GM19452 (cell line): ENCODE results near the gene GSTT2.

Source experiments
- ATAC-seq: cut with Tn5 transposase; IDR thresholded peaks from one replicate; pipeline ENCODE4 v1.9.1; 2021; ENCODE audit not compliant: unreplicated experiment

The GSTT2 gene

GRCh38 chr22:24008381-24009226 lies 28.7 kb downstream of the GSTT2 start:
- no peak for ATAC-seq

- ATAC-seq, result no peak
Observed at GRCh38 chr22:24009227-24010017, 29.5 kb downstream of the GSTT2 start.

- no peak for ATAC-seq
Observed at GRCh38 chr22:24010018-24010391, 30.1 kb downstream of the GSTT2 start.

DNA sequence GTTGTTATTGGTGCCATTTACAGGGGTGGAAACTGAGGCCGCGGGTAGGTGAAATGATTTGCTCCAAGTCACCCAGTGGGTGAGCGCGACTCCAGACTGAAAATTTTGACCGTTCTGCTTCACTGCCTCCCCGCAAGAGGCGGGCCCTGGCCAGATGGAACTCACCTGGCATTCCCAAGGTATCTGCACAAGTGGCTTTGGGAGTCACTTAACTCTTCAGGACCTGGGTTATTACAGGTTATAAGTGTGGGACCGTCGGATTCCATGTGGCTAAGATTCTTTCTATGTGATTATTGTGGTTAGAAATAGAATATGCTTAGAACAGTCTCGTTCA lies 31.8 kb downstream of the GSTT2 start:
- ATAC-seq, result no peak

- ATAC-seq, result no peak
Observed at GRCh38 chr22:24016156-24016555, 36.2 kb downstream of the GSTT2 start.

DNA sequence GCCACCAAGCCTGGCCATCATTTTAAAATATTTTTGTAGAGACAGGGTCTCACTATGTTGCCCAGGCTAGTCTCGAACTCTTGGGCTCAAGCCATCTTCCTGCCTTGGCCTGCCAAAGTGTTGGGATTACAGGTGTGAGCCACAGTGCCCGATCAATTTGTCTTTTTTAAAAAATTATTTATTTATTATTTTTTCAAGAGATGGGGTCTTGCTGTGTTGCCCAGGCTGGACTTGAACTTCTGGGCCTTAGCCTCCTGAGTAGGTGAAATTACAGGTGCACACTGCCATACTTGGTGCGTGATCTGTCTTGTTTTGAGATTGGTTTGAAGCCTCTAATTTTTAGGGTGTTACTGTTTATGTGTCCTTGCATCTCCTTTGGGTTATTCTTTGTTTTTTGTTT lies 41.4 kb downstream of the GSTT2 start:
- ATAC-seq, result no peak

GRCh38 chr22:24023204-24023789 lies 43.4 kb downstream of the GSTT2 start:
- ATAC-seq, result no peak

DNA sequence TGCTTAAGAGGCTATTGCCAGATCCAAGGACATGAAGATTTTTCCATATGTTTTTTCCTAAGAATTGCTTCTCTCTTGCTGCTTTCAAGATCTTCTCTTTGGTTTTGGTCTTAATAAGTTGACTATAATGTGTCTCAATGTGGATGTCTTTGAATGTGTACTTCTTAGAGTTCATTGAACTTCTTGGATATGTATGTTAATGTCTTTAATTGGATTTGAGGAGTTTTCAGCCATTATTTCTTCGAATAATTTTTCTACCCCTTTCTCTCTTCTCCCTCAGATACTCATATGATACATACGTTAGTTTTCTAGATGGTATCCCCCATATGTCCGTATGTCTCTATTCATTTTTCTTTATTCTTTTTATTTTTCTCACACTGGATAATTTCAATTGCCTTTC lies 44.4 kb downstream of the GSTT2 start:
- no peak for ATAC-seq

DNA sequence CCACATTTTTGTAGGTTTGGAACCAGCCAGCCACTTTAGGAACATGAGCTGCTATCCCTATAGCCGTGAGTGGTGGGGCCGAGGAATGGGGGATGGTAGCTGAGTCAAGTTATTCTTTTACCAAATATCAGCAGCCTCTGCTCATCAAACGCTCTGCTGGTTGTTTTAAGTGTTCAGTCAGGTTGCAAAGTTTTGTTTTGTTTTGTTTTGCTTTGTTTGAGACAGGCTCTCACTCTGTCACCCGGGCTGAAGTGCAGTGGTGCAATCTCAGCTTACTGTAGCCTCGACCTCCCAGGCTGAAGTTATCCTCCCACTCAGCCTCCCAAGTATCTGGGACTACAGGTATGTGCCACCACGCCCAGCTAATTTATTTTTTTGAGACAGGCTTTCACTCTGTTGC lies 45.5 kb downstream of the GSTT2 start:
- ATAC-seq, result no peak

DNA sequence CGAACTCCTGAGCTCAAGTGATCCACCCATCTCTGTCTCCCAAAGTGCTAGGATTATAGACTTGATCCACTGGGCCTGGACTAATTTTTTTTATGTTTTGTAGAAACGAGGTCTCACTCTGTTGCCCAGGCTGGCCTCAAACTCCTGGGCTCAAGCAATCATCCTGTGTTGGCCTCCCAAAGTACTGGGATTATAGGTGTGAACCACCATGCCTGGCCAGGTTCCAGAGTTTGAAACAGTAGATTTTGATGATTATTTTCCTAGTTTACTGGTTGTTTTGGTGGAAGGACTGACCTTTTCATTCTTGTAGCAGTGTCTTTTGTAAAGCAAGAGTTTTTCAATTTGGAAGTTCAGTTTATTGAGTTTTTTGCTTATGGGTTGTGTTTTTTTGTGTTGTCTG lies 46.1 kb downstream of the GSTT2 start:
- ATAC-seq, result no peak

DNA sequence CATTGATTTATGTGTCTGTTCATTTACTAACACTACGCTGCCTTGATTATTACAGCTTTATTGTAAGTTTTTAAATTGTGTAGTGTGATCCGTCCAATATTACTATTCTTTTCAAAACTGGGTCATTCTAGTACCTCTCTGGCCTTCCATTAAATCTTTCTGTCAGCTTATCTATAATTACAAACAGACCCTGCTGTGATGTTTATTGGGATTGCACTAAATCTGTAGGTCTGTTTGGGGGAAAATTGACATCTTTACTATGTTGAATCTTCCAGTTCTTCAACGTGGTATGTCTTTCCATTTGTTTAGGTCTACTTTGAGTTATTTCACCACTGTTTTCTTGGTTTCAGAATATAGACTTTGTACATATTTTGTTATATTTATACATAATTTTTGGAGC lies 46.8 kb downstream of the GSTT2 start:
- no peak for ATAC-seq

GRCh38 chr22:24027389-24027975 lies 47.5 kb downstream of the GSTT2 start:
- ATAC-seq, result no peak

DNA sequence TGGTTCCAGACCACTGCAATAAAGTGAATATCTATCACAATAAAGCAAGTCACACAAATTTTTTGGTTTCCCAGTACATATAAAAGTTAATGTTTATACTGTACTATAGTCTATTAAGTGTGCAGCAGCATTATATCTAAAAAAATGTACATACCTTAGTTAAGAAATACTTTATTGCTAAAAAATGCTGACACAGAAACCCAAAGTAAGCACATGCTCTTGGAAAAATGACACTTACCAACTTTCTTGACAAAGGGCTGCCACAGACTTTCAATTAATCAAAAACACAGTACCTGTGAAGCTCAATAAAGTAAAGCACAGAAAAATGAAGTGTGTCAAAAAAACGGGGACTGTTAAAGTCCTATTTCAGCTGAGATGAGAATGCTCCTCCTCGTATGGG lies 48.1 kb downstream of the GSTT2 start:
- no peak for ATAC-seq

- no peak for ATAC-seq
Observed at GRCh38 chr22:24028533-24028932, 48.6 kb downstream of the GSTT2 start.

GRCh38 chr22:24029304-24029703 lies 49.4 kb downstream of the GSTT2 start:
- ATAC-seq, result no peak

DNA sequence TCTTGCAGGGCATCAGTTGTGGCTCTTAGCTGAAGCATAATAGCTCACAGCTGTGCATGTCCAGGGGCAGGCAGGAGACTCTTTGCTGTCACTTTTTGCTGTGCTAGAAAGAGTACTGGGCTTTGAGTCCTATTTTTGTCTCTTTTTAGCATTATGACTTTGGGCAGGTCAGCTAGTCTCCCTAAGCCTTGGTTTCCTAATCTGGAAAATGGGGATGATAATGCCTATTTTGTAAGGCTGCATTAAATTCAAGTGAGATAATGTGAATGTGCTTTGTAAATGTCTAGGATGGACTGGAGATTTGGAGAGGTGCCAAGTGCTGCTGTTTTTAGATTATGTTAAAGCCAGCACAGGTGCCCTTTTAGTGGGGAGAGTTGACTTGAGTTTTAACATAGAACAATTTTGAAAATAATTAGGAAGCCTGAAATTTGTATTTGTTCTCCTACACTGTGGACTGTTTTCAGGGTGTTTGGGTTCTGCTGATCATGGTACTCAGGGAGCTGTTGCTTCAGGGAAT lies 50.3 kb downstream of the GSTT2 start:
- no peak for ATAC-seq
